ENCODE results near the gene OR14K1. TPM values are rescaled to one million over a fixed set of nuclear protein-coding genes. Genes with fewer than 3 reads are reported as not detected.
"Not testable (repeated sequence)": the region's sequence is repeated elsewhere in the genome, so short reads cannot be mapped to it uniquely, and the experiment has no call there.

The OR14K1 gene
- total RNA-seq, 1 experiment from 2014 or later = not detected

GRCh38 chr1:247716546-247716945 is 21.9 kb upstream of the OR14K1 start, which contains the start of gene OR6F1:
Gene OR6F1, minus strand, starts transcription at chr1:247716646. Its CDS starts 3,891 bp downstream, at chr1:247712755.
- TF ChIP-seq CTCF (IDR thresholded peaks at IDR 0.05; ENCODE audit: unreplicated experiment) = no peak
- POLR2A ChIA-PET = no interaction called here
- Mint-ChIP-seq H3K4me3 (ENCODE audit: unreplicated experiment) (no peak within 1 kb of the TSS), H3K4me1 (ENCODE audit: insufficient read depth, unreplicated experiment) (no peaks in the 10 kb centered on the region), H3K36me3 (ENCODE audit: insufficient read depth, unreplicated experiment) (no peaks in the 10 kb centered on the region), H3K27me3 (ENCODE audit: insufficient read depth, unreplicated experiment) (no peaks in the 10 kb centered on the region), H3K9me3 (ENCODE audit: unreplicated experiment) (no peaks in the 10 kb centered on the region), H3K27ac (ENCODE audit: low read depth, unreplicated experiment) (no peak within 1 kb of the TSS)
- BruUV-seq (replicated peaks) = no TSS peak
- DNase-seq (ENCODE audit: unreplicated experiment) = no peak
- CTCF ChIA-PET = interaction anchor here (1.6 kb wide), 1 partner anchor 35 kb away, joined by 4 read pairs; no protein-coding TSS in a partner anchor
- intact Hi-C loops (cut with micrococcal nuclease) = no loop called here

- BruUV-seq (replicated peaks) = no TSS peak
- H3K9me3 Mint-ChIP-seq (ENCODE audit: unreplicated experiment) = no peaks in the 10 kb centered on the region
- no peak overlapping the region for H3K4me3 Mint-ChIP-seq (ENCODE audit: unreplicated experiment)
- TF ChIP-seq CTCF (IDR thresholded peaks at IDR 0.05; ENCODE audit: unreplicated experiment) = no peak
- H3K27ac Mint-ChIP-seq (ENCODE audit: low read depth, unreplicated experiment) = no peak overlapping the region
- POLR2A ChIA-PET = no interaction called here
- CTCF ChIA-PET = no interaction called here
- no peaks in the 10 kb centered on the region for H3K36me3 Mint-ChIP-seq (ENCODE audit: insufficient read depth, unreplicated experiment)
- intact Hi-C loops (cut with micrococcal nuclease) = no loop called here
- H3K27me3 Mint-ChIP-seq (ENCODE audit: insufficient read depth, unreplicated experiment) = no peaks in the 10 kb centered on the region
- H3K4me1 Mint-ChIP-seq (ENCODE audit: insufficient read depth, unreplicated experiment) = no peaks in the 10 kb centered on the region
- no peak for DNase-seq (ENCODE audit: unreplicated experiment)
Observed at GRCh38 chr1:247721222-247721621, 17.2 kb upstream of the OR14K1 start.

- Mint-ChIP-seq H3K27ac (ENCODE audit: low read depth, unreplicated experiment) (no peak overlapping the region), H3K36me3 (ENCODE audit: insufficient read depth, unreplicated experiment) (no peaks in the 10 kb centered on the region), H3K4me1 (ENCODE audit: insufficient read depth, unreplicated experiment) (peaks cover 16% of the 10 kb centered on the region), H3K4me3 (ENCODE audit: unreplicated experiment) (no peak overlapping the region), H3K27me3 (ENCODE audit: insufficient read depth, unreplicated experiment) (no peaks in the 10 kb centered on the region), H3K9me3 (ENCODE audit: unreplicated experiment) (no peaks in the 10 kb centered on the region)
- ChIA-PET POLR2A (interaction anchor here (0.8 kb wide), 1 partner anchor 9 kb away, joined by 8 read pairs; no protein-coding TSS in a partner anchor), CTCF (interaction anchor here (1.1 kb wide), 1 partner anchor 59 kb away, joined by 3 read pairs; no protein-coding TSS in a partner anchor)
- TF ChIP-seq CTCF (IDR thresholded peaks at IDR 0.05; ENCODE audit: unreplicated experiment) = no peak
- intact Hi-C loops (cut with micrococcal nuclease) = no loop called here
- peak; percentile 49 for DNase-seq (ENCODE audit: unreplicated experiment)
- no TSS peak for BruUV-seq (replicated peaks)
Observed at GRCh38 chr1:247740721-247741120, 2.3 kb downstream of the OR14K1 start.

GRCh38 chr1:247741756-247742155 is 3.3 kb downstream of the OR14K1 start:
- Mint-ChIP-seq H3K4me3 (ENCODE audit: unreplicated experiment) (no peak overlapping the region), H3K4me1 (ENCODE audit: insufficient read depth, unreplicated experiment) (peaks cover 26% of the 10 kb centered on the region), H3K27ac (ENCODE audit: low read depth, unreplicated experiment) (no peak overlapping the region), H3K27me3 (ENCODE audit: insufficient read depth, unreplicated experiment) (no peaks in the 10 kb centered on the region), H3K36me3 (ENCODE audit: insufficient read depth, unreplicated experiment) (no peaks in the 10 kb centered on the region), H3K9me3 (ENCODE audit: unreplicated experiment) (no peaks in the 10 kb centered on the region)
- no TSS peak for BruUV-seq (replicated peaks)
- DNase-seq (ENCODE audit: unreplicated experiment) = no peak
- ChIA-PET CTCF (interaction anchor here (0.6 to 1.1 kb wide), 2 partner anchors 60 to 1943 kb away, joined by 3 read pairs; no protein-coding TSS in a partner anchor), POLR2A (interaction anchor here (1.4 to 1.5 kb wide), 2 partner anchors 12 to 14 kb away, joined by 3 to 4 read pairs; no protein-coding TSS in a partner anchor)
- no peak for TF ChIP-seq CTCF (IDR thresholded peaks at IDR 0.05; ENCODE audit: unreplicated experiment)
- intact Hi-C loops (cut with micrococcal nuclease) = no loop called here

GRCh38 chr1:247742215-247742760 is 3.9 kb downstream of the OR14K1 start:
- POLR2A ChIA-PET = interaction anchor here (1.1 to 1.5 kb wide), 3 partner anchors 8 to 14 kb away, joined by 3 to 4 read pairs (median 4); no protein-coding TSS in a partner anchor
- intact Hi-C loops (cut with micrococcal nuclease); H3K9me3 Mint-ChIP-seq (ENCODE audit: unreplicated experiment); BruUV-seq (replicated peaks); H3K27me3 Mint-ChIP-seq (ENCODE audit: insufficient read depth, unreplicated experiment); H3K4me3 Mint-ChIP-seq (ENCODE audit: unreplicated experiment); H3K36me3 Mint-ChIP-seq (ENCODE audit: insufficient read depth, unreplicated experiment): not testable (repeated sequence)
- Mint-ChIP-seq H3K27ac (ENCODE audit: low read depth, unreplicated experiment) (peak overlapping the region; percentile 13), H3K4me1 (ENCODE audit: insufficient read depth, unreplicated experiment) (peaks cover 31% of the 10 kb centered on the region)
- CTCF ChIA-PET = interaction anchor here (0.6 kb wide), 1 partner anchor 202 kb away, joined by 3 read pairs; no protein-coding TSS in a partner anchor
- DNase-seq (ENCODE audit: unreplicated experiment) = peak; percentile 14

All from MCF 10A (cell line).